Esophagus muscularis mucosa (tissue), 3 donors: ENCODE measurements around the gene C1orf216.

Source experiments
- POLR2A ChIP-seq: fragments of 450-650 bp; IDR thresholded peaks from one replicate; pipeline ENCODE4 v1.6.1; 2017; ENCODE audit warnings: antibody characterized with exemption, moderate library complexity, mild to moderate bottlenecking, low read depth
- TF ChIP-seq, protein P1 (sequence below), 3 experiments: fragments of 200-600 bp in 2 of 3; fragments of 450-650 bp in 1 of 3; sonication (generic) in 2 of 3; IDR thresholded peaks; one replicate each; pipeline ENCODE4 v1.5.1; 2017 to 2019; ENCODE audit warnings: antibody characterized with exemption in 3 of 3, mild to moderate bottlenecking in 2 of 3, moderate library complexity in 1 of 3

DNA sequence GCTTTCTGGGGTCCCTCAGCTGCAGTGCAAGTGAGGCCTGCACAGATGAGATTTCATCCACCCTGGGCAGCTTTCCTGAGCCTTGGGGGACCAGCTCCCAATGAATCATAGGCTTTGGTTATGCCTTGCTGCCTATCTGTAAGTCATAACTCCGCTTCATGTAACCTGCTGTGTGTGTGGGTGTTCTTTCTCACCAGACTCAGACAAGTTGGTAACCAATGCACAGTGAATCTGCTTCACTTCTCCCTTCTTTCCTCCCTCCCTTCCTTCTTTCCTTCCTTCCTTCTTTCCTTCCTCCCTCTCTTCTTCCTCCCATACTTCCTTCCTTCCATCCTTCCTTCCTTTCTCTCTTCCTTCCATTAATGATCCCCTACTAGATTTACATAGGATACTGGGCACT, 42.9 kb downstream of the C1orf216 start:
- TF ChIP-seq, protein P1, sequence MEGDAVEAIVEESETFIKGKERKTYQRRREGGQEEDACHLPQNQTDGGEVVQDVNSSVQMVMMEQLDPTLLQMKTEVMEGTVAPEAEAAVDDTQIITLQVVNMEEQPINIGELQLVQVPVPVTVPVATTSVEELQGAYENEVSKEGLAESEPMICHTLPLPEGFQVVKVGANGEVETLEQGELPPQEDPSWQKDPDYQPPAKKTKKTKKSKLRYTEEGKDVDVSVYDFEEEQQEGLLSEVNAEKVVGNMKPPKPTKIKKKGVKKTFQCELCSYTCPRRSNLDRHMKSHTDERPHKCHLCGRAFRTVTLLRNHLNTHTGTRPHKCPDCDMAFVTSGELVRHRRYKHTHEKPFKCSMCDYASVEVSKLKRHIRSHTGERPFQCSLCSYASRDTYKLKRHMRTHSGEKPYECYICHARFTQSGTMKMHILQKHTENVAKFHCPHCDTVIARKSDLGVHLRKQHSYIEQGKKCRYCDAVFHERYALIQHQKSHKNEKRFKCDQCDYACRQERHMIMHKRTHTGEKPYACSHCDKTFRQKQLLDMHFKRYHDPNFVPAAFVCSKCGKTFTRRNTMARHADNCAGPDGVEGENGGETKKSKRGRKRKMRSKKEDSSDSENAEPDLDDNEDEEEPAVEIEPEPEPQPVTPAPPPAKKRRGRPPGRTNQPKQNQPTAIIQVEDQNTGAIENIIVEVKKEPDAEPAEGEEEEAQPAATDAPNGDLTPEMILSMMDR (IDR thresholded peaks at IDR 0.05): no peak
- TF ChIP-seq POLR2A: no peak
